ENCODE data around the gene ZNF678. TPM values are rescaled to one million over a fixed set of nuclear protein-coding genes. Genes with fewer than 3 reads are reported as not detected.

Gene ZNF678
- total RNA-seq, 1 donor from 2014 or later: 4.6 TPM

GRCh38 chr1:227560393-227561173 lies 2.8 kb upstream of the ZNF678 start:
- H3K4me1 Mint-ChIP-seq (ENCODE audit: low read depth): peaks cover 13% of the 10 kb centered on the region
- peak; percentile 85 for DNase-seq (ENCODE audit: low spot score)
- no peaks in the 10 kb centered on the region for H3K27me3 Mint-ChIP-seq (ENCODE audit: low read depth)
- no peaks in the 10 kb centered on the region for H3K9me3 Mint-ChIP-seq (ENCODE audit: low read depth)
- TF ChIP-seq, protein P1, sequence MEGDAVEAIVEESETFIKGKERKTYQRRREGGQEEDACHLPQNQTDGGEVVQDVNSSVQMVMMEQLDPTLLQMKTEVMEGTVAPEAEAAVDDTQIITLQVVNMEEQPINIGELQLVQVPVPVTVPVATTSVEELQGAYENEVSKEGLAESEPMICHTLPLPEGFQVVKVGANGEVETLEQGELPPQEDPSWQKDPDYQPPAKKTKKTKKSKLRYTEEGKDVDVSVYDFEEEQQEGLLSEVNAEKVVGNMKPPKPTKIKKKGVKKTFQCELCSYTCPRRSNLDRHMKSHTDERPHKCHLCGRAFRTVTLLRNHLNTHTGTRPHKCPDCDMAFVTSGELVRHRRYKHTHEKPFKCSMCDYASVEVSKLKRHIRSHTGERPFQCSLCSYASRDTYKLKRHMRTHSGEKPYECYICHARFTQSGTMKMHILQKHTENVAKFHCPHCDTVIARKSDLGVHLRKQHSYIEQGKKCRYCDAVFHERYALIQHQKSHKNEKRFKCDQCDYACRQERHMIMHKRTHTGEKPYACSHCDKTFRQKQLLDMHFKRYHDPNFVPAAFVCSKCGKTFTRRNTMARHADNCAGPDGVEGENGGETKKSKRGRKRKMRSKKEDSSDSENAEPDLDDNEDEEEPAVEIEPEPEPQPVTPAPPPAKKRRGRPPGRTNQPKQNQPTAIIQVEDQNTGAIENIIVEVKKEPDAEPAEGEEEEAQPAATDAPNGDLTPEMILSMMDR (IDR thresholded peaks at IDR 0.05): no peak
- H3K36me3 Mint-ChIP-seq (ENCODE audit: low read depth): no peaks in the 10 kb centered on the region
- H3K4me3 Mint-ChIP-seq (ENCODE audit: unreplicated experiment): no peak overlapping the region
- no peak overlapping the region for H3K27ac Mint-ChIP-seq (ENCODE audit: unreplicated experiment)

GRCh38 chr1:227561241-227561907 lies 2.0 kb upstream of the ZNF678 start:
- Mint-ChIP-seq H3K27ac (ENCODE audit: unreplicated experiment) (no peak overlapping the region), H3K36me3 (ENCODE audit: low read depth) (no peaks in the 10 kb centered on the region), H3K9me3 (ENCODE audit: low read depth) (no peaks in the 10 kb centered on the region), H3K4me1 (ENCODE audit: low read depth) (peaks cover 13% of the 10 kb centered on the region), H3K4me3 (ENCODE audit: unreplicated experiment) (no peak overlapping the region), H3K27me3 (ENCODE audit: low read depth) (no peaks in the 10 kb centered on the region)
- TF ChIP-seq, protein P1 (IDR thresholded peaks at IDR 0.05): no peak
- DNase-seq (ENCODE audit: low spot score): peak; percentile 75

- no peak for DNase-seq (ENCODE audit: low spot score)
- H3K9me3 Mint-ChIP-seq (ENCODE audit: low read depth): no peaks in the 10 kb centered on the region
- H3K36me3 Mint-ChIP-seq (ENCODE audit: low read depth): no peaks in the 10 kb centered on the region
- TF ChIP-seq, protein P1 (IDR thresholded peaks at IDR 0.05): no peak
- H3K4me3 Mint-ChIP-seq (ENCODE audit: unreplicated experiment): no peak overlapping the region
- H3K4me1 Mint-ChIP-seq (ENCODE audit: low read depth): peaks cover 13% of the 10 kb centered on the region
- H3K27me3 Mint-ChIP-seq (ENCODE audit: low read depth): no peaks in the 10 kb centered on the region
- no peak overlapping the region for H3K27ac Mint-ChIP-seq (ENCODE audit: unreplicated experiment)
Measured at GRCh38 chr1:227562037-227562436, 1.3 kb upstream of the ZNF678 start.

GRCh38 chr1:227562933-227563323 lies 428 bp upstream of the ZNF678 start:
- Mint-ChIP-seq H3K36me3 (ENCODE audit: low read depth) (no peaks in the 10 kb centered on the region), H3K27ac (ENCODE audit: unreplicated experiment) (peak overlapping the region; percentile 100), H3K27me3 (ENCODE audit: low read depth) (no peaks in the 10 kb centered on the region), H3K9me3 (ENCODE audit: low read depth) (no peaks in the 10 kb centered on the region), H3K4me3 (ENCODE audit: unreplicated experiment) (peak overlapping the region; percentile 96), H3K4me1 (ENCODE audit: low read depth) (peaks cover 13% of the 10 kb centered on the region)
- DNase-seq (ENCODE audit: low spot score): no peak
- TF ChIP-seq, protein P1 (IDR thresholded peaks at IDR 0.05): no peak

DNA sequence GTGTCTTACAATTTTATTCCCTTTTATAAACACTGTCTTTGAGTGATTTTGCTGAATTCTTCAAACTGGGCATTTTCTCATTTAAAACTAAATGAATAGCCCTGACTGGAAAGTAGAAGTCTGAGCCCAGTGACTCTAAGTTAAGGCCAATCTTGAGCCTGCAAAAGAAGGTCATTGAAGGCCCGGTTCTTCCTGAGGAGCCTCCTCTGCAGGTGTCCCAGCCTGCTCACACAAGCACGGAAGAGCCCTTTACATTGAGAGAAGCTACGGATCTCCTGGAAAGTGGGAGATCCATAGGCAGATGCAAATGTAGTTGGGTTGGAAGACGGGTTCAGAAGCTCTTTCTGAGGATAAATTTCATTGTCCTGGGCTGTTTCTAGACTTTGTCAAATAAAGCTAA lies 3.9 kb downstream of the ZNF678 start:
- peaks cover 2% of the 10 kb centered on the region for H3K36me3 Mint-ChIP-seq (ENCODE audit: low read depth)
- TF ChIP-seq, protein P1 (IDR thresholded peaks at IDR 0.05): no peak
- no peak for DNase-seq (ENCODE audit: low spot score)
- no peaks in the 10 kb centered on the region for H3K27me3 Mint-ChIP-seq (ENCODE audit: low read depth)
- H3K27ac Mint-ChIP-seq (ENCODE audit: unreplicated experiment): no peak overlapping the region
- H3K4me3 Mint-ChIP-seq (ENCODE audit: unreplicated experiment): no peak overlapping the region
- H3K9me3 Mint-ChIP-seq (ENCODE audit: low read depth): no peaks in the 10 kb centered on the region
- peaks cover 13% of the 10 kb centered on the region for H3K4me1 Mint-ChIP-seq (ENCODE audit: low read depth)

All from chondrocyte (in vitro differentiated cells).